ENCODE data around the gene WFDC8.
"Not testable (repeated sequence)": the region's sequence is repeated elsewhere in the genome, so short reads cannot be mapped to it uniquely, and the experiment has no call there.

Gene WFDC8

GRCh38 chr20:45579184-45579583 lies at the start of gene WFDC8:
Gene WFDC8, minus strand, starts transcription at chr20:45579284. Its CDS starts 37 bp downstream, at chr20:45579247.
- Mint-ChIP-seq H3K9me3 (peaks cover 4% of the 10 kb centered on the region), H3K27me3 (peaks cover 17% of the 10 kb centered on the region), H3K4me3 (no peak within 1 kb of the TSS), H3K36me3 (no peaks in the 10 kb centered on the region), H3K27ac (no peak within 1 kb of the TSS), H3K4me1 (no peaks in the 10 kb centered on the region)
- peak; percentile 36 for ATAC-seq

DNA sequence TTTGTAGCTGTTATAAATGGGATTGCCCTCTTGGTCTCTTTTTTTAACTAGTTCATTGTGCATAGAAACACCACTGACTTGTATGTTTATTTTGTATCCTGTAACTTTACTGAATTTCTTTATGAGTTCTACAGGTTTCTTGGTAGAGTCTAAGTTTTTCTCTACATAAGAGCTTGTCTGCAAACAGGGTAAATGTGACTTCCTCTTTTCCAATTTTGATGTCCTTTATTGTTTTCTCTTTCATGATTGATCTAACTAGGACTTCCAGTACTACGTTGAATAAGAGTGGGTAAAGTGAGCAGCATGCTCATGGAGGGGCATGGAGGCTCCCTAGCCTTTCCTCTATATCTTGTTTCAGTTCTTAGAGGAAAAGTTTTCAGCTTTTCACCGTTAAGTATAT lies 47.5 kb upstream of the WFDC8 start:
- Mint-ChIP-seq H3K36me3 (no peaks in the 10 kb centered on the region), H3K27me3 (peaks cover 49% of the 10 kb centered on the region), H3K9me3 (peaks cover 10% of the 10 kb centered on the region), H3K27ac (no peak overlapping the region), H3K4me3 (no peak overlapping the region), H3K4me1 (peaks cover 4% of the 10 kb centered on the region)
- ATAC-seq = no peak

- Mint-ChIP-seq H3K9me3 (peaks cover 14% of the 10 kb centered on the region), H3K27ac (no peak overlapping the region), H3K36me3 (no peaks in the 10 kb centered on the region), H3K4me1 (no peaks in the 10 kb centered on the region), H3K4me3 (no peak overlapping the region), H3K27me3 (peaks cover 21% of the 10 kb centered on the region)
- no peak for ATAC-seq
Measured at GRCh38 chr20:45621593-45621992, 42.5 kb upstream of the WFDC8 start.

GRCh38 chr20:45617591-45617990 lies 38.5 kb upstream of the WFDC8 start:
- H3K36me3 Mint-ChIP-seq = no peaks in the 10 kb centered on the region
- no peak overlapping the region for H3K4me3 Mint-ChIP-seq

DNA sequence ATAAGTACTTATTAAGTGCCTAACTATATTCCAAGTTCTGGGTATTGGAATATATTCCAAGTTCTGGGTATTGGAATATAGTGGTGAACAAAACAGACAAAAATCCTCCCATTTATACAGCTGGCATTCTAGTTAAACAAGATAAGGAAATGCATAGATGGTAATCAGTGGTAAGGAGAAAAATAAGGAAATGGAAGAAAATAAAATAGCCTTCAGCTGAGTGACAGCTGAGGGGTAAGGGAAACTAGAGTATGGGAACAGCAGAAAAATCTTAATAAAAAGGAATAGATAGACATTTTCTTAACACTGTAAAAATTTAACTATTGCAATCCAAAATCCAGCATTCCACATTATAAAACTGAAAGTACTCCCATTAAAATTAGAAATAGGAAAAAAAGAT lies 33.2 kb upstream of the WFDC8 start:
- Mint-ChIP-seq H3K27me3 (peaks cover 47% of the 10 kb centered on the region), H3K4me3 (no peak overlapping the region), H3K36me3 (no peaks in the 10 kb centered on the region), H3K9me3 (peaks cover 3% of the 10 kb centered on the region), H3K4me1 (no peaks in the 10 kb centered on the region), H3K27ac (no peak overlapping the region)
- ATAC-seq = no peak

More at GRCh38 chr20:45617591-45617990, 38.5 kb upstream of the WFDC8 start:
- ATAC-seq = no peak
- peaks cover 4% of the 10 kb centered on the region for H3K9me3 Mint-ChIP-seq
- no peak overlapping the region for H3K27ac Mint-ChIP-seq
- H3K4me1 Mint-ChIP-seq = no peaks in the 10 kb centered on the region
- peaks cover 10% of the 10 kb centered on the region for H3K27me3 Mint-ChIP-seq

DNA sequence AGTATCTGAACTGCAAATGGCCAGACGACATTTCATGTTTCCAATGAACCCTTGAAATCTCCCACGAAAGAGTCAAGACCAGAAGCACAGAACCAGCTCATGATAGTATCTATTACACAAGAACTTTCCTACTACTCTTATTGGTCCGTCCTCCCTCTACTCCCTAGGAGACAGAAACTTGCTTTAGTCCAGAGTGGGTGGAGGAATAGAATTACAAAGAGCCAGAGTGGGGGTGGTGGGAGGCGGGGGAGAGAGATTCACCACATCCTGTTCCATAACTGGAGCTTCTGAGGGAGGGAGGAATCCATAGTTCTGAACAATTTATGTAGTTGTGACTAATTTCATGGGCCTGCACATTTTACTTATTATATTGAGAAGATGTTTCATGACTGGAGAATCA lies 32.0 kb upstream of the WFDC8 start:
- Mint-ChIP-seq H3K27me3 (peaks cover 53% of the 10 kb centered on the region), H3K36me3 (no peaks in the 10 kb centered on the region), H3K4me3 (no peak overlapping the region), H3K9me3 (peaks cover 7% of the 10 kb centered on the region), H3K27ac (no peak overlapping the region), H3K4me1 (no peaks in the 10 kb centered on the region)
- no peak for ATAC-seq

GRCh38 chr20:45607810-45608209 lies 28.7 kb upstream of the WFDC8 start:
- Mint-ChIP-seq H3K4me1 (no peaks in the 10 kb centered on the region), H3K27me3 (peaks cover 55% of the 10 kb centered on the region), H3K36me3 (no peaks in the 10 kb centered on the region), H3K9me3 (peaks cover 11% of the 10 kb centered on the region), H3K4me3 (no peak overlapping the region), H3K27ac (no peak overlapping the region)
- ATAC-seq = no peak

GRCh38 chr20:45595235-45595634 lies 16.2 kb upstream of the WFDC8 start:
- peaks cover 62% of the 10 kb centered on the region for H3K27me3 Mint-ChIP-seq
- no peak for ATAC-seq

DNA sequence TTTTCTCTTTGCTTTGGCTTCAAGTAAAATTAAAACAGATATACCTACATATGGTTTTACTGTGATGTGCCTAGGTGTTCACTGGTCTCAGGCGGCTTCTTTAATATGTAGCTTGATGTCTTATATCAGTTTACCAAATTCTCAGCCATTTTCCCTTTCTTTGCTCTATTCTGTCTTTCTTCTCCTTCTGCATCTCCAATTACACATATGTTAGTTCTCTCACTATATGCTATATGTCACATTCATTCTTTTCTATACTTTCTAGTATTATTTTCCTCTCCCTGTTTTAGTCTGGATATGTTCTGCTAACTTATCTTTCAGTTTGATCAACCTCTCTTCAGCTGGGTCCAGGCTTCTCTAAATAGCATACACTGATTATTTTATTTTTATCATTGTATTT lies 14.4 kb upstream of the WFDC8 start:
- Mint-ChIP-seq H3K27ac (no peak overlapping the region), H3K4me1 (no peaks in the 10 kb centered on the region), H3K27me3 (peaks cover 62% of the 10 kb centered on the region), H3K36me3 (no peaks in the 10 kb centered on the region), H3K9me3 (peaks cover 3% of the 10 kb centered on the region), H3K4me3 (no peak overlapping the region)
- no peak for ATAC-seq

More at GRCh38 chr20:45595235-45595634, 16.2 kb upstream of the WFDC8 start:
- no peak overlapping the region for H3K4me3 Mint-ChIP-seq
- peaks cover 3% of the 10 kb centered on the region for H3K9me3 Mint-ChIP-seq
- H3K36me3 Mint-ChIP-seq = no peaks in the 10 kb centered on the region
- H3K27ac Mint-ChIP-seq = no peak overlapping the region
- H3K4me1 Mint-ChIP-seq = no peaks in the 10 kb centered on the region

- Mint-ChIP-seq H3K36me3 (no peaks in the 10 kb centered on the region), H3K4me1 (no peaks in the 10 kb centered on the region), H3K27ac (no peak overlapping the region), H3K9me3 (peaks cover 3% of the 10 kb centered on the region), H3K27me3 (peaks cover 56% of the 10 kb centered on the region), H3K4me3 (no peak overlapping the region)
- ATAC-seq = peak; percentile 51
Measured at GRCh38 chr20:45592574-45593189, 13.6 kb upstream of the WFDC8 start.

DNA sequence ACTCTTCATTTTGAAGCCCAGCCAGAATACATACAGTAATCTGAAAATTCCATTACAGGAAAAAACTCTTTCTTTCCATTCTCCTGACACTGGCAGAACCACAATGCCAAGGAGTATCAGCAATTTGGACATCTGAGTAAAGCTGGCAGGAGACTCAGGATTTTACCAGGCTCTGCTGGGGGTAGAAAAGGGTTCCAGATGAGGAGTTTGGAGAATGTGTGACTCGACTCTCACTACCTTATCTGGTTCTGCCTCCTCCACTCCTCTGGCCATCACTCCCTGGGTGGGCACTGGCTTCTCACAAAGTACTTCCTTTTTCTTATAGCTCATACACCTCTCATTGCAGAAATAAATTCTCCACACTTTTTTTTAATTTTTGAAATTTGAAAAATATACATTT lies 10.6 kb upstream of the WFDC8 start:
- no peak for ATAC-seq
- Mint-ChIP-seq H3K4me1 (no peaks in the 10 kb centered on the region), H3K27ac (no peak overlapping the region), H3K36me3 (no peaks in the 10 kb centered on the region), H3K27me3 (peaks cover 45% of the 10 kb centered on the region), H3K4me3 (no peak overlapping the region), H3K9me3 (peaks cover 3% of the 10 kb centered on the region)

- H3K4me1 Mint-ChIP-seq = no peaks in the 10 kb centered on the region
- H3K4me3 Mint-ChIP-seq = no peak overlapping the region
- ATAC-seq = no peak
- peaks cover 36% of the 10 kb centered on the region for H3K27me3 Mint-ChIP-seq
- peaks cover 3% of the 10 kb centered on the region for H3K9me3 Mint-ChIP-seq
- H3K27ac Mint-ChIP-seq = no peak overlapping the region
- no peaks in the 10 kb centered on the region for H3K36me3 Mint-ChIP-seq
Measured at GRCh38 chr20:45588800-45589199, 9.7 kb upstream of the WFDC8 start.

DNA sequence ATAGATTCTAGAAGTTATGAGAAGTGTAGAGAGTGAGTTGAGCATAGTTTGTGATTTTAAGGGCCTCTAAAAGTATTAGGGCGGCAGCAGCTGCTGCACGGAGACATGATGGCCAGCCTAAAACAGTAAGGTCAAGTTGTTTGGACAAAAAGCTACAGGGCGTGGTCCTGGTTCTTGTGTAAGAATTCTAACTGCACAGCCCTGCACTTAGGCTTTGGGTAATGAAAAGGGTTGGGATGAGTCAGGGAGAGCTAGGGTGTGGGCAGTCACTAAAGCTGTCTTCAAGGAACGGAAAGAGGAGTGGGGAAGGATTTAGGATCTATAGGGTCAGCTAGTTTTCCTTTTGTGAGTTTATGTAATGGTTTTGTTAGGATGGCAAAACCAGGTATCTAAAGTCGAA lies 6.9 kb upstream of the WFDC8 start:
- not testable (repeated sequence) for ATAC-seq, H3K4me1 Mint-ChIP-seq, H3K27ac Mint-ChIP-seq, H3K36me3 Mint-ChIP-seq, H3K4me3 Mint-ChIP-seq, H3K9me3 Mint-ChIP-seq
- H3K27me3 Mint-ChIP-seq = peaks cover 11% of the 10 kb centered on the region

DNA sequence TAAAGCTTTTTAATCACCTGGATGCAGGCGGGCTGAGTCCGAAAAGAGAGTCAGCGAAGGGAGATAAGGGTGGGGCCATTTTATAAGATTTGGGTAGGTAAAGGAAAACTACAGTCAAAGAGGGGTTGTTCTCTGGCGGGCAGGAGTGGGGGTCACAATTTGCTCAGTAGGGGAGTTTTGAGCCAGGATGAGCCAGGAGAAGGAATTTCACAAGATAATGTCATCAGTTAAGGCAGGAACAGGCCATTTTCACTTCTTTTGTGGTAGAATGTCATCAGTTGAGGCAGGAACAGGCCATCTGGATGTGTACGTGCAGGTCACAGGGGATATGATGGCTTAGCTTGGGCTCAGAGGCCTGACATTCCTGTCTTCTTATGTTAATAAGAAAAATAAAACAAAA lies 5.2 kb upstream of the WFDC8 start:
- ATAC-seq, H3K36me3 Mint-ChIP-seq, H3K27ac Mint-ChIP-seq, H3K4me3 Mint-ChIP-seq, H3K9me3 Mint-ChIP-seq, H3K4me1 Mint-ChIP-seq: not testable (repeated sequence)
- peaks cover 16% of the 10 kb centered on the region for H3K27me3 Mint-ChIP-seq

DNA sequence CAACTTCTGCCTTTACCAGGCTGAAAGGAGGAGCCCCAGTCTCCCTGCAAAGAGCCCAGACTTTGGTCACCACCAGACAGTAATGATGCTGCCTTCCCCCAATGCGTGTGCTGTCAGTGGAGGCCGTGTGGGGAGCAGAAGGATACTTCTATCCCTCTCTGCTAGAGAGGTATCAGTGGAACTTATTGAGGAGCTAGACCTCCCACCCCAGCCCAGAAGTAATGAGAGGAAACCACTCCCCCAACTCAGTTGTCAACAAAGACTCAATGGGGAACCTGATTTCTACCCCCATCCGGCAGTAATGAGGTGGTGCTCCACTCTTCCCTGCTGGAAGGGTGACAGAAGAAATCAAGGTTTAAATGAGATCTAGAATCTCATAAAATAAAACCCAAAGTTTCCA lies 4.4 kb upstream of the WFDC8 start:
- no peaks in the 10 kb centered on the region for H3K4me1 Mint-ChIP-seq
- no peak overlapping the region for H3K4me3 Mint-ChIP-seq
- H3K27me3 Mint-ChIP-seq = peaks cover 16% of the 10 kb centered on the region
- H3K27ac Mint-ChIP-seq = no peak overlapping the region
- ATAC-seq = no peak
- peaks cover 4% of the 10 kb centered on the region for H3K9me3 Mint-ChIP-seq
- H3K36me3 Mint-ChIP-seq = no peaks in the 10 kb centered on the region

- H3K9me3 Mint-ChIP-seq = peaks cover 4% of the 10 kb centered on the region
- no peaks in the 10 kb centered on the region for H3K4me1 Mint-ChIP-seq
- H3K27ac Mint-ChIP-seq = no peak overlapping the region
- H3K27me3 Mint-ChIP-seq = peaks cover 13% of the 10 kb centered on the region
- no peak for ATAC-seq
- no peak overlapping the region for H3K4me3 Mint-ChIP-seq
- H3K36me3 Mint-ChIP-seq = no peaks in the 10 kb centered on the region
Measured at GRCh38 chr20:45581702-45582101, 2.6 kb upstream of the WFDC8 start.

DNA sequence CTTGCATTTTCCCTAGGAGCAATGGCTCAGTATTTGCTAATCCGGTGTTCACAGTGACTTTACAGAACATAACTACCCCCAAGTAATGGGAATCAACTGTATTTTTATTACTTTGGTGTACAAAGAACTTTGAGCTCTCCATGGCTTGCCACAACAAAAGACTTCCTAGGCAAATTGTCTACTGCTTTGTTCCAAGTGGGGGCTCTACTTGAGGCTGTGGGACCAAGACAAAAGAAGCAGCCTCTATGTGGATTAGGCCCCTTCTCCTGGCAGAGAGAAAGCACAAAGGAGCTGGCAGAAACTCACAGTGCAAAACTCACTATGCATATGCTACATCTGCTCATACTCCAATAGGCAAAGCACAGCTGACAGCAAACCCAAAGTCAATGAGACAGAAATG lies 853 bp downstream of the WFDC8 start:
- H3K9me3 Mint-ChIP-seq = peaks cover 4% of the 10 kb centered on the region
- H3K36me3 Mint-ChIP-seq = no peaks in the 10 kb centered on the region
- H3K27ac Mint-ChIP-seq = no peak overlapping the region
- no peaks in the 10 kb centered on the region for H3K4me1 Mint-ChIP-seq
- no peak for ATAC-seq
- peaks cover 27% of the 10 kb centered on the region for H3K27me3 Mint-ChIP-seq
- H3K4me3 Mint-ChIP-seq = no peak overlapping the region

All from stimulated activated memory B cell treated with anti-CD40 and anti-IgM and Interleukin-4, amounts not matched to agents 10 μg/mL and 1 μg/mL and 100 μg/mL, for 72 hours (primary cell).